Hindlimb muscle (tissue), 1 donor: ENCODE measurements around the gene PFKFB1. TPM values are rescaled to one million over a fixed set of nuclear protein-coding genes. Genes with fewer than 3 reads are reported as not detected.
"Not testable (repeated sequence)": the region's sequence is repeated elsewhere in the genome, so short reads cannot be mapped to it uniquely, and the experiment has no call there.

Source experiments
- DNase-seq: peaks from one replicate; pipeline ENCODE4 v3.0.0-alpha.2; 2013
- polyA plus RNA-seq: library from polyadenylated mRNA; unstranded; fragments of 120-200 nt; gene quantifications from one replicate; pipeline ENCODE4 v1.2.1, GENCODE V29; 2013; ENCODE audit not compliant: insufficient read length

PFKFB1 gene
- polyA plus RNA-seq, 1 donor = 1.1 TPM

- DNase-seq = no peak
Measured at GRCh38 chrX:54992911-54993622, 921 bp downstream of the PFKFB1 start.

- no peak for DNase-seq
Measured at GRCh38 chrX:54991706-54992105, 2.3 kb downstream of the PFKFB1 start.

GRCh38 chrX:54983306-54983705 lies 10.7 kb downstream of the PFKFB1 start:
- not testable (repeated sequence) for DNase-seq

GRCh38 chrX:54980334-54980733 lies 13.7 kb downstream of the PFKFB1 start:
- no peak for DNase-seq

- no peak for DNase-seq
Measured at GRCh38 chrX:54979432-54979831, 14.6 kb downstream of the PFKFB1 start.

GRCh38 chrX:54978448-54978847 lies 15.5 kb downstream of the PFKFB1 start:
- DNase-seq = no peak

- DNase-seq = no peak
Measured at GRCh38 chrX:54977387-54977786, 16.6 kb downstream of the PFKFB1 start.

- no peak for DNase-seq
Measured at GRCh38 chrX:54964766-54965497, 29.1 kb downstream of the PFKFB1 start.

- DNase-seq = no peak
Measured at GRCh38 chrX:54961750-54962149, 32.2 kb downstream of the PFKFB1 start.

- DNase-seq = no peak
Measured at GRCh38 chrX:54950730-54951375, 43.1 kb downstream of the PFKFB1 start.

- DNase-seq = no peak
Measured at GRCh38 chrX:54945224-54945623, 48.8 kb downstream of the PFKFB1 start.

GRCh38 chrX:54944816-54945215 lies 49.2 kb downstream of the PFKFB1 start:
- no peak for DNase-seq

GRCh38 chrX:54937416-54937815 lies 56.6 kb downstream of the PFKFB1 start:
- no peak for DNase-seq

GRCh38 chrX:54935306-54935705 lies 58.7 kb downstream of the PFKFB1 start:
- no peak for DNase-seq

GRCh38 chrX:54934890-54935289 lies 59.1 kb downstream of the PFKFB1 start:
- no peak for DNase-seq

GRCh38 chrX:54934058-54934457 lies 59.9 kb downstream of the PFKFB1 start:
- no peak for DNase-seq

- no peak for DNase-seq
Measured at GRCh38 chrX:54933150-54933826, 60.7 kb downstream of the PFKFB1 start.

GRCh38 chrX:54931107-54931506 lies 62.9 kb downstream of the PFKFB1 start:
- no peak for DNase-seq

- DNase-seq = no peak
Measured at GRCh38 chrX:54930291-54931049, 63.5 kb downstream of the PFKFB1 start.

- no peak for DNase-seq
Measured at GRCh38 chrX:54928876-54929275, 65.1 kb downstream of the PFKFB1 start.

GRCh38 chrX:54926978-54927377 lies 67.0 kb downstream of the PFKFB1 start:
- DNase-seq = no peak

- DNase-seq = no peak
Measured at GRCh38 chrX:54923376-54923775, 70.6 kb downstream of the PFKFB1 start.
